Stimulated activated CD8-positive, alpha-beta memory T cell treated with anti-CD3 and anti-CD28 coated beads, Interleukin-15, amount 100 ng/mL, for 4 hours (primary cell): ENCODE measurements around the gene CS.

Source experiments
- DNase-seq, 2 donors: peaks; one replicate each; pipeline ENCODE4 v3.0.0-alpha.2; 2020; ENCODE audit warnings: low read depth in 2 of 2

The CS gene

DNA sequence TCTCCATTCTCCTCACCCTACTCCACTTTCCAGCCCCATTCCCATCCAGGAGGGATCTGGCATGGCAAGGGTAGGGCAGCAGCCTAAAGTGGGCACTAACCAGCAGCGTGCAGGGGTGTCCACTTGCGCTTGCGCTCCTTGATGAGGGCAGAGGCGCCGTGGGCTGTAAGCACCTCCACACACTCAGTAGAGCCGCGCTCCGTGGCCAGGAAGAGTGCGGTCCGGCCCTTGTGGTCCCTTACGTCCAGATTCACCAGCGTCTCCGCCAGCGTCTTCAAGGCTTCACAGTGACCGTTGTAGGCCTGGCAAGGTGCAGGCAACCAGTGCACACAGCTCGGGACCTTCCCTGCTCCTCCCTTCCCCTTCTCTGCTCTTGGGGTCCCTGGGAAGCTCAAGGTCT, 52.2 kb downstream of the CS start:
- no peak for DNase-seq

GRCh38 chr12:56244494-56244893, 55.6 kb downstream of the CS start:
- DNase-seq = no peak

- no peak for DNase-seq
Observed at GRCh38 chr12:56243731-56244181, 56.4 kb downstream of the CS start.

DNA sequence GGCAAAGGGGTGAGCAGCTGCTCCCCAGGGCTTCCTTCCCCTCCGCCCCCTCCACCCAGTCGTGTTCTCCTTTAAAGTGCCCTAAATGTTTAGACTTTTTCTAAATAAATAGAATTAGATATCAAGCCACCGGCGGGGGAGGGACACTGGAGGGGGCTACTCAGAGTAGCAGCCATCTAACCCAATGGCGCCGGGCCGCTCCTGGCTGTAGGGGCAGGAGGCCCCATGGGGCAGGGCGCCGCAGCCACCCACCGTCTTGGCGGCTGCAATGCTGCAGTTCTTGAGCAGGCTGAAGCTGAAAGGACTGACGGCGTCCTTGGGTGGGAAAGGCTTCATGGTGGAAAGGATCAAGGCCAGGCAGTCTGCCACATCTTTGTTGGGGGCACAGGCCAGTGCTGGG, 57.1 kb downstream of the CS start:
- DNase-seq = no peak

DNA sequence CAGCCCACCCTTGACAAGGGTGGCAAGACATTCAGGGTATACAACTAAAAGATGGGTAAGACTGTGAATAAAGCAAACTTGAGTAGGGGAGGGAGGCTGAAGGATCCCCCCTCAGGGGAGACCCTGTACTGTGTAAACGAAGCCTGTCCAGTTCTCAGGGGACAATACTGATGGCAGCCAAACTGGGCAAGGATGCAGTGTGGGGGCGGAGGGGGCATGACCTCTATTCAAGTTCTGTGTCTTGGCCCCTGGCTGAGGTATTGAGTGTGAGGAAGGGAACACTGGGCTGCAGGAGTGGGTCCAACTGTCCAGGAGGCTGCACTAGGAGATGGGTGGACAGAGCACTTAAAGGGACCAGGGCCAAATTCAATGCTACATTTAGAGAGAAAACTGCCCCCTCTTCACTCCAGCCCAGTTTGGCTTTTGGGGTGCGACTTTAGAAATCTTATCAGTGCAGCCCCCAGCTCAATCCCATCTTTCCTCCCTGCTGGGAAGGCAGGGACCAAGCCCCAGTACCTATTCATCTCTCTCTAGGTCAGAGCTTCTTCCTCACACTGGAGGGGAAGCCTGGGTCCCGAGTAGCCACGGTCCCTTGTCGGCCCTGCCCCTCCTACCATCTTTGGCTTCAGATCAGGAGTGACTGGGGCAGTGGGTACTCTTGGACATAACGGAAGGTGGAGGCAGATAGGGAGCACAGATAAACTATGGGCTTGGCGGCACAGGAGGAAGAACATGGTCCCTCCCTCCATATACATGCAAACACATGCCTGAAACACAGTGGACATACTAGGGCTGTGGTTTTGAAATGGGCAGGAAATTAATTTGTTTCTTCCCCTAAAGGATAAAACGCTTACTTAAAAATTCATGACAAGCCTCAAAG, 58.5 kb downstream of the CS start:
- no peak for DNase-seq

DNA sequence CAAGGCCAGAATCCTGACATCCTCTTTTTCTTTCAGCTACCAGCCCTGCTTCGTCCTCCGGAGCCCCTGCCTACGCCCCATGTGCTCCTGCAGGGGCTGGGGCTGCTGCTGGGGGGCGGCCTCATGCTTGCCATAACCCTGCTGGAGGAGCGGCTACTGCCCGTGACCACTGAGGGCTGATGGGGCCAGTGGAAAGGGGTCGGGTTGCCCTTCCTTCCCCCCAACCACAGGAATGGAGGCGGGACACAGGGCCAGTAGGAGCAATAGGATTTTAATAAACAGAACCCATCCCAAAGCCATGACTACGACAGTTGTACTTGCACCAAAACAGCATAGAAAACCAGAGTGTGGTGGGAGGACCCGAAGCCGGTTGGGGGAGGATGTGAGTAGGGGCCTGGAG, 62.6 kb downstream of the CS start:
- no peak for DNase-seq

DNA sequence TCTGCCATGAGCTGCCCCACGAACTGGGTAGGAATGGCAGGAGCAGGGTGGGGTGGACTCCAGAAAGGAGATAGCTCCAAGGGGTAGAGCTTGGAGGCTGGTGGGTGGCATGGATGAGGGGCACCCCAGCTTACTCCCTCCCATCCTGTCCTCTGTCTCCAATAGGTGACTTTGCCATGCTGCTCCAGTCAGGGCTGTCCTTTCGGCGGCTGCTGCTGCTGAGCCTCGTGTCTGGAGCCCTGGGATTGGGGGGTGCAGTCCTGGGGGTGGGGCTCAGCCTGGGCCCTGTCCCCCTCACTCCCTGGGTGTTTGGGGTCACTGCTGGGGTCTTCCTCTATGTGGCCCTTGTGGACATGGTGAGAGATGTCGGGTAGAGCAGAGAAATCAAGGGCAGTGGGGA, 63.1 kb downstream of the CS start:
- no peak for DNase-seq

DNA sequence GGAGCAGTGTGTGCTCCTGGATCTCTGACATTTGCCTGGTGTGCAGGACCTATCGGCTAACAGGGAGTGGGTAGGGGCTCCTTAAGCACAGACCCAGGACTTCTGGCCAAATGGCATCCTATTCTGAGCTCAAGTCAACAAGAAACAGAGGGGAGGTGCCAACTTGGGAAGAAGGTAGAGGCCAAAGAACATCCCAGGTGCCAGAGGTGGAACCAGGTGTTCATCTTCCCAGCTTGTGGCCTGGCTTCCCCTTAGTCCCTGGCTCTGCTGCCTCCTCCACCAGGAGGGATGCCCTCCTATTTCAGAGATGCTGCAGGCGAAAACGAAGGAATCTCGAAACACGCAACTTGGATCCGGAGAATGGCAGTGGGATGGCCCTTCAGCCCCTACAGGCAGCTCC, 64.0 kb downstream of the CS start:
- no peak for DNase-seq

GRCh38 chr12:56234746-56235436, 65.2 kb downstream of the CS start:
- no peak for DNase-seq

DNA sequence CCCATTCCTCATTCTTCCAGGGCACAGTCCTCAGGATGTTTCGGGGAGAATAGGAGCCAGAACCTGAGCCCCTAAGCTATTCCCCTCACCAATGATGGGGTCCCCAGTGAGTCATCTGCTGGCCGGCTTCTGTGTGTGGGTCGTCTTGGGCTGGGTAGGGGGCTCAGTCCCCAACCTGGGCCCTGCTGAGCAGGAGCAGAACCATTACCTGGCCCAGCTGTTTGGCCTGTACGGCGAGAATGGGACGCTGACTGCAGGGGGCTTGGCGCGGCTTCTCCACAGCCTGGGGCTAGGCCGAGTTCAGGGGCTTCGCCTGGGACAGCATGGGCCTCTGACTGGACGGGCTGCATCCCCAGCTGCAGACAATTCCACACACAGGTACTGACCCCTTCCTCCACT, 68.9 kb downstream of the CS start:
- no peak for DNase-seq

DNA sequence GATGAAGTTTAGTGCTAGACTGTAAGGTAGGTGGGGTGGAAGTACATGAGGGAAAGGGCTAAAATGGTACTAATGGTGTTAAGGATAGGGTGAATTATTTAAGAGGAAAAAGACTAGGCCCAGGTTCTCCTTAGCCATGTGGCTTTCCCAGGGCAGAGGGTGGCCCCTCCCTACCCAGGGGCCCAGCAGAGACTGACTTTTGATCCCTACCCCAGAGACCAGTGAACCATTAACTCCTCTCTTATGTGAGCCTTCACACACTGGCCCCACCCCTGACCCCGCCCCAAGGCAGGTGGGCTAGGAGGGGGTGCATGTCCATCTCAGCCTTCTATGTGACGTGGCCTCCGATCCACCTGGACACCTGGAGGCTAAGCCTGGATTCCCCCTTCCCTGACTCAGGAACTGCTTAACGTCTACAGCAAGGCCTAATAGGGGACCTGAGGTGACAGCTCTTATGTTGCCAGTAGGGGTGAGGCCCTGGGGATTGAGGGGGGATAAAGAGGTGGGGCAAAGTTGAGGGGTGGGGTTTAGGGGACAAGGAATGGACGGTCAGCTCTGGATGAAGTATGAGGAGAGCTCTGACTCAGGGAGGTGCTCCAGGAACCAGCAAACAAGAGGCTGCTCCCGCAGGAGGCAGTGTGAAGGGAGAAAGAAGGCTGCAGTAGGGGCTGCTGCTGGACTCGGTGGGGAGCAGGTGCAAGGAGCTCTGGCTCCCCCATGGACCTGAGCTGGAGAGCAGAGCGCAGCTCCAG, 69.5 kb downstream of the CS start:
- no peak for DNase-seq

- no peak for DNase-seq
Observed at GRCh38 chr12:56229916-56230431, 70.2 kb downstream of the CS start, which contains the start of gene SLC39A5. Gene SLC39A5 (plus strand): TSS chr12:56230051. CDS start chr12:56231275, 1,224 bp downstream.

DNA sequence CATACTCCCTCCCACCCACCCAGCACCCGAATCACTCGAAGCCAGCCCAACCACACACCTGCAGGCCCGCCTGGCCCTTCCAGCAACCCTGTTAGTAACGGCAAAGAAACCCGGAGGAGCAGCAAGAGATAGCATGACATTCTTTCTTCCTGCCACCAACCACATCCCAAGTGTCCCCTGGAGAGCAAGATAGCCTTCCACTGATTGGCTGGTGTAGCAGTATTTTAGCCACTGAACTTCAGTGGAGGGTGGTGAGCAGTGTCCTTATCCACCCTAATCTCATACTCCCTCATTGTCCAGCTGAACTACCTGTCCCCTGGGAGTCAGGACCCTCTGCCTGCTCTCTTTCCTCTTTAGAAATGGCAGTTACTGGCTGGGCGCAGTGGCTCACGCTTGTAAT, 71.0 kb downstream of the CS start:
- DNase-seq = no peak

DNA sequence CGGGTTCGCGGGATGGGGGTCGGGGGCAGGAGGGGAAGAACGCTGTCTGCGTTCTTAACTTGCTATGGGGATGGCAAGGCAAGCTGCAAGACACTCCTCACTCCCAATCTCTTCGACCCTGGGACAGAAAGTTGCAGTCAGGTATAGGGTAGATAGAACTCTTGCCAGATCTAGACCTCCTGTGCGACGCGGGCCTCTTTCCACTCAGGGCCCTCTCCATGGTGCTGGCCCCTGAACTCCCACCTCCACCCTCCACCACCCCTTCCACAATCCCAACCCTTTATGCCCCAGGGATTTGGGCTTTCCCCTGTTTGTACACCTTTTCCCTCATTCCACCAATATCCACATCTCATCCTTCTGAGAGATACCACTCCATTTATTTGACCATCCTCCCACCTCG, 75.2 kb downstream of the CS start:
- no peak for DNase-seq

DNA sequence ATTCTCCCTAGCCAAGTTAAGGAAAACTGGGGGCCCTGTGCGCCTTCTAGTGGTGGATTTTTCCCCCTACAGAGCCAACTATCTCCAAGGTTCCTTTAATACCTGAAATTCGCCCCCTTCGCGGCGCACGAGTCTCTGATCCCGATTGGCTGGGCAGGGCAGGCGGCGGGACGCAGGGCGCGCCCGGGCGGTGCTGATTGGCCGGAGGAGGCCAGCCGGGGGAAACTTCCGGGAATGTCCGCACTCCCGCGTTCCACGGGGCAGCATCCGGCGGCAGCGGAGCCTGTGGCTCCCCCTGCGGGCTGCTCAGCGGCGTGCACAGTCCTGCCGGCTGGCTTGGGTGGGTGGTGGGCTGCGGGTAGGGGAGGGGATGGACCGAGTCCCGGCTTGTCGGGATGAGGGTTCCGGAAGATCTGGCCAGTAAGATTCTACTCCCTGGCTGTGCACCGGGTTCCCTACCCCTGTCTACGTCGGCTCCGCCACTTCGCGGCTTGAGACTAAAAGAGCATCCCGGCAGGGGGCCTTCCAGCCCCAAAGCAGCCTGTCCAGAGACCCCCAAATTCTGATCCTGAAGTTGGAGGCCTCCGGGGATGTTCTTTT, 75.9 kb downstream of the CS start, which contains the start of gene NABP2:
Gene NABP2 (plus strand): TSS at position 241 of the 600 bp plus-strand sequence. CDS start 515 bp downstream, outside the sequence.
- peak; percentile 82 to 88 for DNase-seq

DNA sequence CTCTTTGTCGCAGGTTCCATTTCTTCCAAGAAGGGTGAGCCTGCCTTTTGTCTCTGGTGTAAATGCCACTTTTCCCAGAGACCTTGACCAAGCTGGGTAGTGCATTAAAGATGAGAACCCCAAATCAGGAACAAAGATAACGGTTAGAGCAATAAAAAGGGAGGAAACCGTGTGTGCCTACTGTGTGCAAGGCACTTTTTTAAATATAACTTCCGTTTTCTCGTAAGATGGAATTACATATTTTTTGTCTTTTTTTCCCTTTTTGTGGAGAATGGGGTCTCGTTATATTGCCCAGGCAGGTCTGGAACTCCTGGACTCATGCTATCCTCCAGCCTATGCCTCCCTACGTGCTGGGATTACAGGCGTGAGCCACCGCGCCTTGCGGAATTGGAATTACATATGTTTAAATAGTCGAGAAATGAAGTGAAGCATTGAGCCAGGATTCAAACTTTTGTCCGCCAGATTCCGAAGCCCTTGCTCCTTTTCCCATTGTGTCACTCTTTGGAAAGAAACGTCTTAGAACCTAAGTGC, 76.5 kb downstream of the CS start:
- DNase-seq = no peak

- DNase-seq = no peak
Observed at GRCh38 chr12:56222531-56222895, 77.6 kb downstream of the CS start.

GRCh38 chr12:56221757-56222530, 78.2 kb downstream of the CS start, which contains the start of gene RNF41:
Gene RNF41 (minus strand): TSS chr12:56221922. CDS start chr12:56214047, 7,875 bp downstream.
- DNase-seq = peak; percentile 81 to 84
